K562 (cell line): ENCODE results near the gene CRB2. TPM values are rescaled to one million over a fixed set of nuclear protein-coding genes. Genes with fewer than 3 reads are reported as not detected.

ENCODE experiments used
- CHD7 ChIP-seq: fragments of 200-600 bp; sonication (generic); IDR thresholded peaks from one replicate; pipeline ENCODE4 v1.6.1; 2012; ENCODE audit warnings: mild to moderate bottlenecking, low read depth, low read length, inconsistent platforms
- FOXJ3 ChIP-seq: sonication (generic); formaldehyde crosslinking; IDR thresholded peaks from 2 replicates; pipeline ENCODE4 v1.4.0; 2020; ENCODE audit warnings: mild to moderate bottlenecking, missing genetic modification reagents
- GTF3C2 ChIP-seq: IDR thresholded peaks from 3 replicates; pipeline ENCODE4 v1.6.1; 2011; ENCODE audit warnings: borderline replicate concordance, mild to moderate bottlenecking, moderate library complexity; ENCODE audit not compliant: insufficient read length; ENCODE audit errors: extremely low read depth
- HDAC1 ChIP-seq, 2 experiments: fragments of 450-650 bp; IDR thresholded peaks; 2 replicates each; pipeline ENCODE4 v1.6.1; 2016 to 2017; ENCODE audit warnings: inconsistent platforms in 1 of 2, mild to moderate bottlenecking in 1 of 2, moderate library complexity in 1 of 2
- IRF1 ChIP-seq: sonication (generic); formaldehyde crosslinking; IDR thresholded peaks from 2 replicates; pipeline ENCODE4 v1.8.0; 2022; ENCODE audit warnings: missing genetic modification reagents, mild to moderate bottlenecking, borderline replicate concordance
- KAT7 ChIP-seq: sonication (generic); formaldehyde crosslinking; IDR thresholded peaks from 2 replicates; pipeline ENCODE4 v1.8.0; 2022; ENCODE audit warnings: missing genetic modification reagents, mild to moderate bottlenecking, borderline replicate concordance
- L3MBTL2 ChIP-seq: fragments of 450-650 bp; IDR thresholded peaks from 2 replicates; pipeline ENCODE4 v1.6.1; 2016; ENCODE audit warnings: mild to moderate bottlenecking, moderate library complexity
- MIER1 ChIP-seq: fragments of 450-650 bp; IDR thresholded peaks from 2 replicates; pipeline ENCODE4 v1.6.1; 2016; ENCODE audit warnings: antibody characterized with exemption, mild to moderate bottlenecking, low read depth
- SMARCA4 ChIP-seq: fragments of 450-650 bp; IDR thresholded peaks from 2 replicates; pipeline ENCODE4 v1.6.1; 2016
- TOE1 ChIP-seq, 2 experiments: fragments of 450-650 bp in 1 of 2; sonication (generic) in 1 of 2; formaldehyde crosslinking in 1 of 2; IDR thresholded peaks; 2 replicates each; pipeline versions ENCODE4 v1.7.1 to v1.8.0; 2016 to 2022; ENCODE audit warnings: borderline replicate concordance in 2 of 2, mild to moderate bottlenecking in 2 of 2, antibody characterized with exemption in 1 of 2, inconsistent platforms in 1 of 2, low read depth in 1 of 2, missing genetic modification reagents in 1 of 2, moderate library complexity in 1 of 2
- ZNF766 ChIP-seq: fragments of 200-800 bp; sonication (Bioruptor generic); conservative IDR thresholded peaks from 2 replicates; pipeline ENCODE4 v1.6.1; 2016; ENCODE audit warnings: missing genetic modification characterization, missing compliant biosample characterization
- polyA plus RNA-seq, 8 experiments: library from polyadenylated mRNA; depleted of rRNA in 4 of 8; stranded (reverse) in 5 of 8; unstranded in 3 of 8; fragments of >200 nt; fragmentation: Nextera tagmentation in 2 of 8; fragmentation: Illumina TruSeq in 1 of 8; extraction: Ambion mirVana in 2 of 8; extraction: Trizol in 1 of 8; gene quantifications; 2 replicates each; pipeline versions ENCODE4 v1.2.1 to v1.2.3, GENCODE V29; 2011 to 2014; ENCODE audit warnings: inconsistent platforms in 1 of 8, missing spikeins in 1 of 8
- total RNA-seq, 7 experiments: library from RNA; depleted of rRNA in 6 of 7; stranded (reverse); fragments of >200 nt in 6 of 7; fragmentation: Illumina TruSeq in 2 of 7; extraction: Trizol in 2 of 7; gene quantifications; 2 replicates each; pipeline versions ENCODE4 v1.2.1 to v1.2.3, GENCODE V29; 2011 to 2021; ENCODE audit warnings: low replicate concordance in 1 of 7

CRB2 gene
- total and polyA plus RNA-seq, 9 of the 15 experiments (the other 6 are each of a cell fraction or from before 2014, with no cell fraction given) = 0.13 to 1.2 (median 0.25) TPM; not detected in 2

GRCh38 chr9:123353984-123354591 lies 1.9 kb upstream of the CRB2 start (continued):
- TF ChIP-seq TOE1 (IDR thresholded peaks at IDR 0.05; ENCODE audit: borderline replicate concordance) (peak; percentile 76), TOE1 (CRISPR knock-in tag; IDR thresholded peaks at IDR 0.05; ENCODE audit: borderline replicate concordance, low read depth) (no peak), CHD7 (no peak), HDAC1 (IDR thresholded peaks at IDR 0.05) (peak in 1 of 2 experiments; percentile 36; a peak in 1 of 4 replicates), GTF3C2 (no peak), ZNF766 (CRISPR knock-in tag) (no peak), FOXJ3 (CRISPR knock-in tag) (no peak), L3MBTL2 (no peak), IRF1 (no peak), MIER1 (no peak), KAT7 (no peak), SMARCA4 (no peak)
